K562 (cell line): ENCODE measurements around the gene LAPTM5. TPM values are rescaled to one million over a fixed set of nuclear protein-coding genes. Genes with fewer than 3 reads are reported as not detected.

Experiments used
- ARID3A ChIP-seq: IDR thresholded peaks from 2 replicates; pipeline ENCODE4 v1.6.1; 2012; ENCODE audit warnings: low read depth, low read length, improper control_type of control experiment, borderline replicate concordance
- CC2D1A ChIP-seq: fragments of 450-650 bp; IDR thresholded peaks from 2 replicates; pipeline ENCODE4 v1.6.1; 2017; ENCODE audit warnings: mild to moderate bottlenecking
- GABPA ChIP-seq: fragments of 200-800 bp; sonication (Bioruptor generic); conservative IDR thresholded peaks from 2 replicates; pipeline ENCODE4 v1.6.1; 2016; ENCODE audit warnings: low read depth, missing genetic modification characterization, missing compliant biosample characterization
- HEY1 ChIP-seq: fragments of 250-450 bp; sonication (Bioruptor Pico); IDR thresholded peaks from 2 replicates; pipeline ENCODE4 v1.5.0; 2020; ENCODE audit warnings: mild to moderate bottlenecking, moderate library complexity, borderline replicate concordance
- HLTF ChIP-seq: fragments of 450-650 bp; IDR thresholded peaks from 2 replicates; pipeline ENCODE4 v1.6.1; 2016
- LARP7 ChIP-seq: fragments of 450-650 bp; IDR thresholded peaks from 2 replicates; pipeline ENCODE4 v1.6.1; 2016
- NR4A1 ChIP-seq, 2 experiments: fragments of 250-450 bp in 1 of 2; fragments of 450-650 bp in 1 of 2; sonication (Bioruptor Pico) in 1 of 2; IDR thresholded peaks; 2 replicates each; pipeline versions ENCODE4 v1.4.0 to v1.6.1; 2016 to 2020; ENCODE audit warnings: mild to moderate bottlenecking in 2 of 2, missing compliant biosample characterization in 1 of 2, missing genetic modification characterization in 1 of 2, moderate library complexity in 1 of 2
- RBBP5 ChIP-seq: fragments of 200-600 bp; sonication (generic); IDR thresholded peaks from 2 replicates; pipeline ENCODE4 v1.6.1; 2012; ENCODE audit warnings: borderline replicate concordance, mild to moderate bottlenecking, low read length, control low read depth, inconsistent platforms; ENCODE audit not compliant: insufficient read depth, poor library complexity, severe bottlenecking
- SPI1 ChIP-seq: IDR thresholded peaks from 2 replicates; pipeline ENCODE4 v1.6.1; 2011; ENCODE audit warnings: low read depth, low read length, control low read depth, borderline replicate concordance
- TCF7L2 ChIP-seq: fragments of 150-350 bp; IDR thresholded peaks from 2 replicates; pipeline ENCODE4 v1.6.1; 2016; ENCODE audit warnings: low read depth, mild to moderate bottlenecking, low read length, moderate library complexity
- ZNF165 ChIP-seq: fragments of 250-450 bp; sonication (Bioruptor Pico); IDR thresholded peaks from 2 replicates; pipeline ENCODE4 v1.4.0; 2020; ENCODE audit warnings: borderline replicate concordance
- ZNF445 ChIP-seq: fragments of 250-450 bp; sonication (Bioruptor Pico); IDR thresholded peaks from 2 replicates; pipeline ENCODE4 v1.4.0; 2020; ENCODE audit warnings: low read depth, mild to moderate bottlenecking, moderate library complexity
- ZNF518B ChIP-seq: fragments of 250-450 bp; sonication (Bioruptor Pico); IDR thresholded peaks from 2 replicates; pipeline ENCODE4 v1.5.0; 2021; ENCODE audit warnings: mild to moderate bottlenecking, moderate library complexity
- ZNF644 ChIP-seq: fragments of 200-800 bp; sonication (Bioruptor generic); IDR thresholded peaks from 2 replicates; pipeline ENCODE4 v1.6.1; 2016; ENCODE audit warnings: low read depth, missing genetic modification characterization, missing compliant biosample characterization
- polyA plus RNA-seq, 8 experiments: library from polyadenylated mRNA; depleted of rRNA in 4 of 8; stranded (reverse) in 5 of 8; unstranded in 3 of 8; fragments of >200 nt; fragmentation: Nextera tagmentation in 2 of 8; fragmentation: Illumina TruSeq in 1 of 8; extraction: Ambion mirVana in 2 of 8; extraction: Trizol in 1 of 8; gene quantifications; 2 replicates each; pipeline versions ENCODE4 v1.2.1 to v1.2.3, GENCODE V29; 2011 to 2014; ENCODE audit warnings: inconsistent platforms in 1 of 8, missing spikeins in 1 of 8
- total RNA-seq, 7 experiments: library from RNA; depleted of rRNA in 6 of 7; stranded (reverse); fragments of >200 nt in 6 of 7; fragmentation: Illumina TruSeq in 2 of 7; extraction: Trizol in 2 of 7; gene quantifications; 2 replicates each; pipeline versions ENCODE4 v1.2.1 to v1.2.3, GENCODE V29; 2011 to 2021; ENCODE audit warnings: low replicate concordance in 1 of 7
- TF ChIP-seq, protein P1 (sequence below): fragments of 450-650 bp; IDR thresholded peaks from 2 replicates; pipeline ENCODE4 v1.7.0; 2016; ENCODE audit warnings: borderline replicate concordance

The LAPTM5 gene
- total and polyA plus RNA-seq, 9 of the 15 experiments (the other 6 are each of a cell fraction or from before 2014, with no cell fraction given), result 2.4 to 47.3 (median 20.3) TPM

DNA sequence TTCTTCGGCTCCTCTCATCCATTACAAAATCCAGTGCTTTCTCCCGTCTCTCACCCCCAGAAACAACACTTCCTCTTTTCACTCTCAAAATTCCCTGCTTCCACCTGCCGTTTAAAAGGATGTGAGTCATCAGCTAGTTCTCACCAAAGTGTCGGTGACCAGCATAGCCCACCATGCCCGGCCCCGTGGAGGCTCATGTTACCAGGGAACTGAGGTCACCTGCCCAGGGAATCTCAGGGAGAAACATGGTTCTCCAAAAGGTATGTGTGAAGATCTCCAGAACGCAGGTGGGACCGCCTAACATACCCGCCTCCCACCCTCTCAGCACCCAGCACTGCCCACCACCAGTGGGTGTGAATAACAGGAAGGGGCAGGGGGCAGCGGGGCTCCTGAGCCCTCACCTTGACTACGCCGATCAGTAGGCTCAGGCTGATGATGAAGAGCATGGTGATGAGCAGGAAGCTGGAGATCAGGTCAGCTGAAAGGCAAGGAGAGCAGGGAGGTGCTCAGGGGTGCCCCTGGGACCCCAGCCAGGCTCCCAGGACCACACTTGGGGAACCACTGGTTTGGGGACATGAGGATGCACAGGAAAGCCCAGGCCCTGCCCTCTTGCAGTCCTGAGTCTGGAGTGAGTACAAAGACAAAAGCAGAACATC lies 16.2 kb downstream of the LAPTM5 start (continued):
- TF ChIP-seq RBBP5, result no peak
- no peak for TF ChIP-seq ZNF644 (tag)
- TF ChIP-seq HEY1 (CRISPR knock-in tag), result no peak
- no peak for TF ChIP-seq ZNF445 (CRISPR knock-in tag)
- TF ChIP-seq ARID3A, result no peak
- no peak for TF ChIP-seq NR4A1 (CRISPR knock-in tag; IDR thresholded peaks at IDR 0.05)
- no peak for TF ChIP-seq NR4A1 (tag; IDR thresholded peaks at IDR 0.05)
- no peak for TF ChIP-seq ZNF518B (CRISPR knock-in tag)
- no peak for TF ChIP-seq TCF7L2
- TF ChIP-seq ZNF165 (CRISPR knock-in tag), result no peak
- no peak for TF ChIP-seq CC2D1A
- TF ChIP-seq SPI1, result peak; percentile 100
- TF ChIP-seq LARP7, result no peak
- no peak for TF ChIP-seq HLTF
- TF ChIP-seq, protein P1, sequence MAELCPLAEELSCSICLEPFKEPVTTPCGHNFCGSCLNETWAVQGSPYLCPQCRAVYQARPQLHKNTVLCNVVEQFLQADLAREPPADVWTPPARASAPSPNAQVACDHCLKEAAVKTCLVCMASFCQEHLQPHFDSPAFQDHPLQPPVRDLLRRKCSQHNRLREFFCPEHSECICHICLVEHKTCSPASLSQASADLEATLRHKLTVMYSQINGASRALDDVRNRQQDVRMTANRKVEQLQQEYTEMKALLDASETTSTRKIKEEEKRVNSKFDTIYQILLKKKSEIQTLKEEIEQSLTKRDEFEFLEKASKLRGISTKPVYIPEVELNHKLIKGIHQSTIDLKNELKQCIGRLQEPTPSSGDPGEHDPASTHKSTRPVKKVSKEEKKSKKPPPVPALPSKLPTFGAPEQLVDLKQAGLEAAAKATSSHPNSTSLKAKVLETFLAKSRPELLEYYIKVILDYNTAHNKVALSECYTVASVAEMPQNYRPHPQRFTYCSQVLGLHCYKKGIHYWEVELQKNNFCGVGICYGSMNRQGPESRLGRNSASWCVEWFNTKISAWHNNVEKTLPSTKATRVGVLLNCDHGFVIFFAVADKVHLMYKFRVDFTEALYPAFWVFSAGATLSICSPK, result no peak
- no peak for TF ChIP-seq GABPA (tag)
